ENCODE measurements around the gene TMEM9. TPM values are rescaled to one million over a fixed set of nuclear protein-coding genes. Genes with fewer than 3 reads are reported as not detected.

Gene TMEM9
- total RNA-seq, 1 donor from 2014 or later, result 29.2 TPM

DNA sequence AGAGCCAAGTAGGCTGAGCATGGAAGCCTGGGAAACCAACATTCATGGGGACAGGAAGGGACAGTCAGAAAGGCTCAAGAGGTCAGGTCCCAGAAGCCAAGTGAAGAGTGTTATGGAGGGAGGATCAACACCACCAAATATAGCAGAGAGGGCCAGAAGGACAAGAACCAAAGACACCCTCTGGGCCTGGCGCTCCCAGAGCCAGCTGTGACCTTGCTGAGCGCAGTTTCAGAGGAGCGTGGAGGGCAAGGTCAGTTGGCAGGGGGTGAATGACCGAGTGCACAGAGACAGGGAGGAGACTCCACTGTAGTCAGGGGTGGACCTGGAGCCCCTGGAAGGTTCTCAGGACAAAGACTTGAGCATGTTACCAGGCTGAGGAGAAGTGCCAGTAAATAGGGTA, 22.9 kb downstream of the TMEM9 start:
- DNase-seq (ENCODE audit: low spot score), result no peak

GRCh38 chr1:201128962-201129361, 25.3 kb downstream of the TMEM9 start:
- DNase-seq (ENCODE audit: low spot score), result no peak

- DNase-seq (ENCODE audit: low spot score), result no peak
Measured at GRCh38 chr1:201128476-201128875, 25.8 kb downstream of the TMEM9 start.

GRCh38 chr1:201127755-201128455, 26.4 kb downstream of the TMEM9 start:
- DNase-seq (ENCODE audit: low spot score), result no peak

- no peak for DNase-seq (ENCODE audit: low spot score)
Measured at GRCh38 chr1:201126832-201127754, 27.2 kb downstream of the TMEM9 start, which contains the start of gene ASCL5. ASCL5 (minus strand) TSS chr1:201127184; CDS start chr1:201115372, 11,812 bp downstream.

GRCh38 chr1:201126463-201126831, 27.8 kb downstream of the TMEM9 start:
- no peak for DNase-seq (ENCODE audit: low spot score)

- no peak for DNase-seq (ENCODE audit: low spot score)
Measured at GRCh38 chr1:201125800-201126199, 28.5 kb downstream of the TMEM9 start.

GRCh38 chr1:201125019-201125418, 29.3 kb downstream of the TMEM9 start:
- DNase-seq (ENCODE audit: low spot score), result no peak

DNA sequence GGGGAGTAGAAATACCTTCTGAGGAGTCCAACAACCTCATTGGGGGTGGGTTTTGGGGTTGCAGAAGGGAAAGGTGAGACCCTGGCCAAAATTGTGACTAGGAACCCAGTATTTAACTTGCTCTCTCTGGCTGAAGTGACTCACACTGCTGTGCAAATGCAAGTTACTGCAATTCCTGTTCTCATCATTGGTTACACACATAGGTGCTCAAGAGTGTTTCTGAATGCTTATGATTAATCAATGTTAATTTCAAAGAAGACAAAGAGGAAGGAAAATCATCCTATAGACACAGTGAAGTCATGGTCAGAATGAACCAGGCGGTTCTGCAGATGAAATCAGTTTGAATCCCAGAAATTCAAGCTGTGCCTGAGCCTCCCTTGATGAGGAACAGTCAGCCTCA, 30.4 kb downstream of the TMEM9 start:
- no peak for DNase-seq (ENCODE audit: low spot score)

- DNase-seq (ENCODE audit: low spot score), result no peak
Measured at GRCh38 chr1:201122321-201122957, 31.8 kb downstream of the TMEM9 start.

DNA sequence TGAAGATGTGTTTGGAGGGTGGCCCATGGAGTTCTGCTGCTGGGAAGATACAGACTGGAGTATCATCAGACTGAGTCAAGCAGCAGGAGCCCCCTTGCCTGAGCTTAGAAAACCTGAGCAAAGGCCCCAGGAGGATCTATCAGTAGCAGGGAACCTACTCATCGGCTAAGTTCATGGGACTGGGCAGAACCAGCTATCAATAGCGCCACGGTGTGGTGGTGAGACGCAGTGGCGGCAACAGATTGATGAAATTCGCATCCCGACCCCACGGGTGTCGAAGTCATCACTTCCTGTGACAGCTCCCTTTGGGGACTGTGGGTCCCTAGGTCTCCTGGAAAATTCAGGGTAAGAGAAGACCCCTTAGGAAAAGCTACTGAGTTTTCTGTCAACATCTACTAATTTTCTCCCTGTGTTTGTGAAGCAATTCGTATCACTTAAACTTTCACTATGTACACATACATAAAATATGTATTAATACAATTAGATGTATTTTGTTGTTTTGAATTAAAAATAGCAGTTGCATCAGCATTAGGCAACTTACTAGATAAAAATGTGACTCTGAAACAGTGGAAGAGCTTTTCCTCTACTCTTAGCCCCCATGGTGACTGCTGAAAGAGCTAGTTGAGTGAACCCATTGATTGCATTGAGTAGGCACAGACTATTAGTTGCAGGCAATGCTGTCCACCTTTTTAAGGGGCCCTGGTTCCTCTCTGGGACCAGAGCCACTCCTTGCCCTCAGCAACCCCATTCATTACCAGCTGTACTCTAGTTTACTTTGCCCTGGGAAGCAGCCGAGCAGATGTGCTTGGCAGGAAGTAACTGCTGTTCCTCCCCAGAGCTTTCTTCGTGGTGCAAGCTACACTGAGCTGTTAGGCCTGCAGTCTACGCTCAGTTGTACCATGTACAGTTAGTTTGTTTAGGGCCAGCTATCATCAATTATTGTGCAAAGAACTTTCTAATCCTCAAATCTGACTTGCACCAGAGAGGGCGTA, 34.8 kb downstream of the TMEM9 start:
- DNase-seq (ENCODE audit: low spot score), result no peak

DNA sequence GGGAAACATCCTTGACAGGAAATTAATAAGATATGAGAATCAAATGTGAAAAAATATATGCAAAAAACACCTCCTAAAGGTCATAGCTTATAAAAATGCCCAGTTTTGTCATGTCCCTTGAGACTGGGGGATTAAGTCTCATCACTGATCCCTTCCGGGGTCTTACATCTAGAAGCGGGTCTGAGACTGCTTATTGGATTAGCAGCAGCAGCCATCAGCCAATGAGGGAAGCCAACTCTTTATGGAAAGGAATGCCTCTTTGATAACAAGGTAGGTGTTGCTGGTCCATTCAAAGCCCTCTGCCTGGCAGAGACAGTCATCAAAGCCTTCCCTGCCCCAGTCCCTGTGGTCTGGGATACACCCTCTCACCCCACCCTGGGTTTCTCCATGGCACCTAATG, 38.2 kb downstream of the TMEM9 start:
- DNase-seq (ENCODE audit: low spot score), result no peak

DNA sequence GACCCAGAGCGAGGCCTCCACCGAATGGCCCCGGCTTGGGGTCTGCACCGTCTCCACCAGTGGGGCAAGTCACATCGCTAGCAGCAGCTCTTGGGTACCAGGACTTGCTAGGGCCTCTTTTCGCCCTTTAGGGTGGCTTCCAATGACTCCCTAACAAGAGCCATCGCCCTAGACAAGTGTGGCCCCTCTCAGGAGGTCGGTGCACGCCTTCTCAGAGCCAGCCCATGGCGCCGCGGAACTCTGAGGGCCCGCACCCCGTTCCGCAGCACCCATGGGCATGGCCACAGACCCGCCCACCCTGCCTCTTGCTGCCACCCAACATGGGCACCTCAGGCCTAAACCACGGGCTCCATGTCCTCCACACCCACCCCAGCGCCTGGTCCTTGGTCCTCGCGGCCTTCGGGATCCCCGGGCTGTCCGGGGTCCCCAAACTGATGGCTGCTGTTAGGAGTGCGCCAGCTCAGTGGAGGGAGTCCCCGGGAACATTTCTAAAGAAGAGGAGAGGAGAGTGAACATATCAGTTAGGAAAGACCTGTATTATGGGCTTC, 38.8 kb downstream of the TMEM9 start:
- DNase-seq (ENCODE audit: low spot score), result no peak

GRCh38 chr1:201114245-201115131, 39.8 kb downstream of the TMEM9 start:
- DNase-seq (ENCODE audit: low spot score), result peak; percentile 95

DNA sequence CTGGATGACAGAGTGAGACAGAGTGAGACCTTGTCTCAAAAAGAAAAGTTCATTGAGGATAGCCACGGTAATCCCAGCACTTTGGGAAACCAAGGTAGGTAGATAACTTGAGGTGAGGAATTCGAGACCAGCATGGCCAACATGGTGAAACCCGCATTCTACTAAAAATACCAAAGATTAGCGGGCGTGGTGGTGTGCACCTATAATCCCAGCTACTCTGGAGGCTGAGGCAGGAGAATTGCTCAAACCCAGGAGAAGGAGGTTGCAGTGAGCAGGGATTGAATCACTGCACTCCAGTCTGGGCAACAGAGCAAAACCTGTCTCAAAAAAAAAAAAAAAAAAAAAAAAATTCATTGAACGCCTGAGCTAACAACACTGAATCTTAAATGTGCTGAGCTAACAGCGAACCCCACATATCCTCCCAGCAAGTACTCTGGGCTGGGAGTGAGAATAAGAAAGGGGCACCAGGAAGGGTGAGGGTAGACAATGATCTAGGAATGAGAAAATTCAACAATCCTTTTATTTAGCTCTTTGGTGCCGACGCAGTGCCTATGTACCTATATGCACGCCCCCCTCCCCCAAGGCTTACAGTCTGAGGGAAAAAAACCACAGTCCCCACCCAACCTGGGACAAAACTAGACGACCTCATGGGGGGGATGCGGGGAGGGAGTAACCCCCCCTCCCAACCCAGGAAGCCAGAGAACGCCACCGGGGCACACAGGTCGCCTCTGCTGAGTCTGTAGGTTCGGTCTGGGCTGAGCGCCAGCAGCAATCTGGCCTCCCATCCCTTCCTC, 40.6 kb downstream of the TMEM9 start:
- DNase-seq (ENCODE audit: low spot score), result no peak

- no peak for DNase-seq (ENCODE audit: low spot score)
Measured at GRCh38 chr1:201112926-201113325, 41.3 kb downstream of the TMEM9 start.

- no peak for DNase-seq (ENCODE audit: low spot score)
Measured at GRCh38 chr1:201112173-201112731, 42.0 kb downstream of the TMEM9 start, which contains the start of gene CACNA1S. CACNA1S (minus strand) TSS chr1:201112426; CDS start chr1:201112339, 87 bp downstream.

DNA sequence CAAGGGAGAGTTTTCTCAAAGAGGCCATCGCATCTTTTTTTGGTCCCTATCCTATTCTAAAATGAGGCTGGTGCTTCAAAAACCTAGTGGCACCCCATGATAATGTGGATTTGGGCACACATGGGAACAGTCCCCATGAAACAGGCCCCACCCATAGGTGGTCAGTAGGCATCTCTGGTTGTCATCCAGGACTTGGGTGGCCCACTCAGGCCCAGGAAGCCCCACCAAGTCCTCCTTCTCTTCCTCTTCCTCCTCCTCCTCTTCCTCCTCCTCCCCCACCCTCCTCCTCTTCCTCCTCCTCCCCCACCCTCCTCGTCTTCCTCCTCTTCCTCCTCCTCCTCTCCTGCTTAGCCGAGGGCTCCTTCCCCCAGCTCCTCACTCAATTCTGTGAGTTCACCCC, 42.6 kb downstream of the TMEM9 start:
- DNase-seq (ENCODE audit: low spot score), result no peak

Data from mesenteric fat pad (tissue), 1 donor.